AG10803 (cell line): Measurements from ENCODE around the gene STARD5.

ENCODE experiments used
- DNase-seq: peaks from one replicate; pipeline ENCODE4 v3.0.0; 2010; ENCODE audit warnings: low read depth
- H3K4me3 ChIP-seq: 2 replicates; pipeline ENCODE4 v1.5.1; 2011; ENCODE audit warnings: mild to moderate bottlenecking, low read length, control low read depth
- CTCF ChIP-seq: conservative IDR thresholded peaks from 2 replicates; pipeline ENCODE4 v1.5.1; 2011; ENCODE audit warnings: mild to moderate bottlenecking, low read length, control low read depth, inconsistent platforms

The STARD5 gene

GRCh38 chr15:81261172-81261811 lies 62.6 kb downstream of the STARD5 start:
- no peak for DNase-seq
- no peak overlapping the region for H3K4me3 ChIP-seq
- no peak for TF ChIP-seq CTCF

- no peak for TF ChIP-seq CTCF
- DNase-seq = no peak
- no peak overlapping the region for H3K4me3 ChIP-seq
These were observed 64.1 kb downstream of the STARD5 start for GRCh38 chr15:81259760-81260298.
